ENCODE data around the gene ATP1A2.

ATP1A2 gene

GRCh38 chr1:160127865-160128523 is 12.4 kb downstream of the ATP1A2 start:
- ChIA-PET CTCF (interaction anchor here (0.6 to 1.2 kb wide), 5 partner anchors 11 to 124 kb away, joined by 3 to 7 read pairs (median 4); no protein-coding TSS in a partner anchor), POLR2A (no interaction called here)
- H3K4me3 ChIP-seq (ENCODE audit: low read depth, low read length): no peak overlapping the region
- no peak for TF ChIP-seq CTCF (IDR thresholded peaks at IDR 0.05; ENCODE audit: insufficient read depth, low read length, missing control alignments)
- no peak for DNase-seq (ENCODE audit: low read depth, low spot score)

- H3K4me3 ChIP-seq (ENCODE audit: low read depth, low read length): no peak overlapping the region
- ChIA-PET POLR2A (no interaction called here), CTCF (interaction anchor here (1.2 to 2.2 kb wide), 2 partner anchors 28 to 90 kb away, joined by 3 to 8 read pairs; no protein-coding TSS in a partner anchor)
- no peak for DNase-seq (ENCODE audit: low read depth, low spot score)
- no peak for TF ChIP-seq CTCF (IDR thresholded peaks at IDR 0.05; ENCODE audit: insufficient read depth, low read length, missing control alignments)
These were observed 13.1 kb downstream of the ATP1A2 start for GRCh38 chr1:160128636-160129035.

GRCh38 chr1:160129046-160129445 is 13.5 kb downstream of the ATP1A2 start:
- ChIA-PET CTCF (interaction anchor here (2.2 kb wide), 1 partner anchor 28 kb away, joined by 8 read pairs; no protein-coding TSS in a partner anchor), POLR2A (no interaction called here)
- TF ChIP-seq CTCF (IDR thresholded peaks at IDR 0.05; ENCODE audit: insufficient read depth, low read length, missing control alignments): no peak
- no peak for DNase-seq (ENCODE audit: low read depth, low spot score)
- H3K4me3 ChIP-seq (ENCODE audit: low read depth, low read length): no peak overlapping the region

- ChIA-PET POLR2A (no interaction called here), CTCF (interaction anchor here (1.1 to 2.2 kb wide), 2 partner anchors 29 to 40 kb away, joined by 3 to 8 read pairs; no protein-coding TSS in a partner anchor)
- no peak for DNase-seq (ENCODE audit: low read depth, low spot score)
- TF ChIP-seq CTCF (IDR thresholded peaks at IDR 0.05; ENCODE audit: insufficient read depth, low read length, missing control alignments): no peak
- H3K4me3 ChIP-seq (ENCODE audit: low read depth, low read length): no peak overlapping the region
These were observed 14.0 kb downstream of the ATP1A2 start for GRCh38 chr1:160129558-160129957.

GRCh38 chr1:160129966-160130365 is 14.4 kb downstream of the ATP1A2 start:
- DNase-seq (ENCODE audit: low read depth, low spot score): no peak
- ChIA-PET POLR2A (no interaction called here), CTCF (interaction anchor here (0.7 to 2.2 kb wide), 5 partner anchors 17 to 161 kb away, joined by 3 to 8 read pairs (median 3); no protein-coding TSS in a partner anchor)
- TF ChIP-seq CTCF (IDR thresholded peaks at IDR 0.05; ENCODE audit: insufficient read depth, low read length, missing control alignments): no peak
- H3K4me3 ChIP-seq (ENCODE audit: low read depth, low read length): no peak overlapping the region

- ChIA-PET CTCF (interaction anchor here (0.7 to 2.2 kb wide), 5 partner anchors 17 to 161 kb away, joined by 3 to 8 read pairs (median 3); no protein-coding TSS in a partner anchor), POLR2A (no interaction called here)
- TF ChIP-seq CTCF (IDR thresholded peaks at IDR 0.05; ENCODE audit: insufficient read depth, low read length, missing control alignments): no peak
- H3K4me3 ChIP-seq (ENCODE audit: low read depth, low read length): no peak overlapping the region
- DNase-seq (ENCODE audit: low read depth, low spot score): no peak
These were observed 14.9 kb downstream of the ATP1A2 start for GRCh38 chr1:160130486-160130885.

All from AG04449 (cell line).